A673 (cell line): Measurements from ENCODE around the gene RTL1. TPM values are rescaled to one million over a fixed set of nuclear protein-coding genes. Genes with fewer than 3 reads are reported as not detected.

Source experiments
- BruUV-seq: library from RNA; stranded (reverse); fragments of 400-500 nt; replicated peaks from 2 replicates; lab custom pipeline; 2021; lab: Mats Ljungman, UMichigan
- CTCF ChIA-PET: fragments of 300-600 bp; sonication (Branson Sonifier 250); formaldehyde crosslinking; loops from one replicate; lab custom pipeline; 2022; ENCODE audit warnings: antibody characterized with exemption; lab: Charles Lee
- POLR2A ChIA-PET: fragments of 300-600 bp; sonication (Branson Sonifier 250); formaldehyde crosslinking; loops from one replicate; lab custom pipeline; 2022; ENCODE audit warnings: antibody characterized with exemption; ENCODE audit not compliant: low non-redundant PET; lab: Charles Lee
- DNase-seq: peaks from one replicate; pipeline ENCODE4 v3.0.0-alpha.2; 2015; ENCODE audit warnings: low spot score
- H3K27ac ChIP-seq: fragments of 200-600 bp; sonication (generic); 2 replicates; pipeline ENCODE4 v1.5.1; 2016; ENCODE audit warnings: mixed run types, low read depth, mild to moderate bottlenecking, mixed read lengths, antibody characterized with exemption, low read length; ENCODE audit not compliant: poor library complexity, severe bottlenecking
- H3K27me3 ChIP-seq: fragments of 200-600 bp; sonication (generic); replicated peaks from 2 replicates; pipeline ENCODE4 v1.6.1; 2017; ENCODE audit warnings: mixed run types, low read depth, mild to moderate bottlenecking, mixed read lengths, antibody characterized with exemption, low read length; ENCODE audit not compliant: insufficient read depth, poor library complexity
- H3K36me3 ChIP-seq: fragments of 200-600 bp; sonication (generic); 2 replicates; pipeline ENCODE4 v1.6.1; 2016; ENCODE audit warnings: mixed run types, mild to moderate bottlenecking, mixed read lengths, antibody characterized with exemption, low read length; ENCODE audit not compliant: insufficient read depth, poor library complexity, severe bottlenecking
- H3K4me1 ChIP-seq: fragments of 200-600 bp; sonication (generic); 2 replicates; pipeline ENCODE4 v1.6.1; 2017; ENCODE audit warnings: mixed run types, mild to moderate bottlenecking, mixed read lengths, antibody characterized with exemption, low read length; ENCODE audit not compliant: insufficient read depth, poor library complexity, severe bottlenecking
- H3K4me3 ChIP-seq: fragments of 200-600 bp; sonication (generic); 2 replicates; pipeline ENCODE4 v1.5.1; 2016; ENCODE audit warnings: low read depth, mixed run types, mild to moderate bottlenecking, mixed read lengths, low read length; ENCODE audit not compliant: poor library complexity, severe bottlenecking
- H3K9me3 ChIP-seq: fragments of 200-600 bp; sonication (generic); 2 replicates; pipeline ENCODE4 v1.6.1; 2016; ENCODE audit warnings: mixed run types, low read depth, mild to moderate bottlenecking, mixed read lengths, antibody characterized with exemption, low read length; ENCODE audit not compliant: poor library complexity, severe bottlenecking
- CTCF ChIP-seq: fragments of 300-800, 200-600 bp; sonication (generic); conservative IDR thresholded peaks from 2 replicates; pipeline ENCODE4 v1.5.1; 2017; ENCODE audit warnings: low read depth, mild to moderate bottlenecking, antibody characterized with exemption, low read length, moderate library complexity, mixed read lengths
- EZH2 ChIP-seq: fragments of 200-600 bp; sonication (generic); IDR thresholded peaks from 2 replicates; pipeline ENCODE4 v1.6.1; 2017; ENCODE audit warnings: borderline replicate concordance, low read depth, mild to moderate bottlenecking, mixed read lengths, antibody characterized with exemption, low read length; ENCODE audit not compliant: poor library complexity, severe bottlenecking
- intact Hi-C: fragments of 100-400 bp; cut with micrococcal nuclease; formaldehyde crosslinking; loops from one replicate; pipeline ENCODE4 v1.10.0; 2022; ENCODE audit not compliant: unreplicated experiment
- microRNA-seq: library from miRNA; unstranded; fragments of <30 nt; microRNA quantifications from one replicate; pipeline ENCODE4 v1.2.0, GENCODE V29; 2021
- total RNA-seq: library from RNA; stranded (reverse); gene quantifications from 2 replicates; pipeline ENCODE4 v1.2.3, GENCODE V29; 2021

The RTL1 gene
- total RNA-seq, 1 experiment from 2014 or later = 0.09 TPM

DNA sequence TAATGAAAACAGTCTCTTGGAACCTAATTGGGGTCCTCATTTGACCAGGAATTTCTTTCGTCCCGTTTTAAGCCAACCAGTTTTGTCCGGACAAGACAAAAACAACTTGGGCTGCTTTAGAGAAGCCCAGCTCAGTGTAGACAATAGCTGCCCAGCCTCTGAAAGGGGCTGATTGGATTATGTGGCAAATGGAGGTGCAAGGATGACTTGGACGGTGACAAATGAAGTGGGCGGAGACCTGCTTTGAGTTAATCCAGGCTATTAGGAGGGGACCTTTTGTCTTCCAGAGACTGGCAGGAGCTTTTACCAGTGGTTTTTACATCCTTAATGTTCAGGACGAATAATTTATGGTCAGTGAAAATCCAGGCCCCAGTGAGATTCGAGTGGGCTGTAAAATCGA lies 72.8 kb downstream of the RTL1 start:
- BruUV-seq = no TSS peak
- H3K27me3 ChIP-seq = no peaks in the 10 kb centered on the region
- TF ChIP-seq EZH2 (no peak), CTCF (no peak)
- H3K36me3 ChIP-seq = peaks cover 2% of the 10 kb centered on the region
- ChIA-PET CTCF (no interaction called here), POLR2A (no interaction called here)
- peak; percentile 51 for DNase-seq
- no peaks in the 10 kb centered on the region for H3K9me3 ChIP-seq
- peaks cover 12% of the 10 kb centered on the region for H3K4me1 ChIP-seq
- intact Hi-C loops = no loop called here
- no peak overlapping the region for H3K4me3 ChIP-seq
- no peak overlapping the region for H3K27ac ChIP-seq

Small RNAs within 50 kb of the gene (microRNA-seq; reads per million reads assigned to microRNA genes)
- 1,256 reads per million, percentile 83 among the genes with 10 or more reads in this experiment for gene MIR127
- 38.8 reads per million, percentile 53 among the genes with 10 or more reads in this experiment for gene MIR136
- gene MIR337 = 850 reads per million, percentile 79 among the genes with 10 or more reads in this experiment
- 192 reads per million, percentile 69 among the genes with 10 or more reads in this experiment for gene MIR370
- gene MIR431 = 1,302 reads per million, percentile 83 among the genes with 10 or more reads in this experiment
- 271 reads per million, percentile 71 among the genes with 10 or more reads in this experiment for gene MIR432
- 157 reads per million, percentile 68 among the genes with 10 or more reads in this experiment for gene MIR433
- 2,260 reads per million, percentile 88 among the genes with 10 or more reads in this experiment for gene MIR493
- 8.6 reads per million, percentile 27 among the genes with 10 or more reads in this experiment for gene MIR665

Other genes with a start within 250 kb of the RTL1 start
- not detected in 2 replicates for gene DLK1, start 176.8 kb downstream of the RTL1 start, total RNA-seq
- gene MEG3, start 77.6 kb downstream of the RTL1 start, total RNA-seq = 51.0 and 58.7 TPM in 2 replicates